Psoas muscle (tissue), 8 donors: ENCODE measurements around the gene FYN. TPM values are rescaled to one million over a fixed set of nuclear protein-coding genes. Genes with fewer than 3 reads are reported as not detected.

ENCODE experiments used
- ATAC-seq, 4 donors: fragments of 200-7000 bp; cut with Tn5 transposase; one replicate each; pipeline ENCODE4 v1.9.1; 2020; ENCODE audit warnings: moderate library complexity in 3 of 4, mild to moderate bottlenecking in 2 of 4
- DNase-seq, 2 donors: peaks; one replicate each; pipeline ENCODE4 v3.0.0-alpha.2; 2020
- H3K27ac ChIP-seq: fragments of 200-600 bp; one replicate; pipeline ENCODE4 v1.8.0; 2022
- H3K27me3 ChIP-seq, 3 donors: fragments of 200-600 bp in 1 of 3; one replicate each; pipeline versions ENCODE4 v1.6.1 to v1.8.0; 2013 to 2022; ENCODE audit warnings: low read length in 2 of 3, mild to moderate bottlenecking in 2 of 3, moderate library complexity in 1 of 3; ENCODE audit not compliant: insufficient read depth in 3 of 3
- H3K36me3 ChIP-seq, 2 donors: fragments of 200-600 bp in 1 of 2; one replicate each; pipeline versions ENCODE4 v1.6.1 to v1.8.0; 2013 to 2022; ENCODE audit warnings: low read depth in 1 of 2, mild to moderate bottlenecking in 1 of 2, moderate library complexity in 1 of 2; ENCODE audit not compliant: insufficient read depth in 1 of 2
- H3K4me1 ChIP-seq: fragments of 200-600 bp; one replicate; pipeline ENCODE4 v1.8.0; 2022
- H3K4me3 ChIP-seq: fragments of 200-600 bp; one replicate; pipeline ENCODE4 v1.8.0; 2022; ENCODE audit warnings: mild to moderate bottlenecking
- H3K9me3 ChIP-seq: fragments of 200-600 bp; one replicate; pipeline ENCODE4 v1.8.0; 2022
- CTCF ChIP-seq: fragments of 200-600 bp; IDR thresholded peaks from one replicate; pipeline ENCODE4 v1.8.0; 2022; ENCODE audit warnings: antibody characterized with exemption
- WGBS, 3 donors: extraction: QIAGEN DNeasy Blood & Tissue Kit; methylation state at CpG; one replicate each; pipeline versions ENCODE4 v1.1.6 to v1.1.7; 2013; 5-methylcytosine and 5-hydroxymethylcytosine counted together
- intact Hi-C, 2 donors: fragments of 100-400 bp; cut with DNase I; formaldehyde crosslinking; loops; one replicate each; pipeline versions ENCODE4 v1.11.0 to v1.14.2; 2022
- polyA plus RNA-seq, 3 donors: library from polyadenylated mRNA; stranded (reverse); fragments of 200-250 nt; gene quantifications; one replicate each; pipeline ENCODE4 v1.2.3, GENCODE V29; 2013
- total RNA-seq, 4 donors: library from RNA; stranded (reverse); fragmentation: NEBNext Ultra II Directional in 2 of 4; extraction: Animal tissue kit (Norgen Biotek cat#: 25700) in 2 of 4; gene quantifications; one replicate each; pipeline versions ENCODE4 v1.2.1 to v1.2.4, GENCODE V29; 2021 to 2023
- donor health status: healthy with polysubstance abuse.
- donor health status: DM: no; HTN: no; CAD: no; lungs with moderate emphysema.
- donor health status: Bipolar disorder and iron deficiency.
- donor health status: healthy.
- donor health status: DM: yes; HTN: yes; CAD: no.
- donor health status: DM: no; HTN: no; CAD: no.
- donor health status: DM: no; HTN: no; CAD: no.
- donor health status: DM: yes; HTN: yes; CAD: no.

Gene FYN
- total and polyA plus RNA-seq, 7 donors: 7.1 to 27.8 (median 12.3) TPM

DNA sequence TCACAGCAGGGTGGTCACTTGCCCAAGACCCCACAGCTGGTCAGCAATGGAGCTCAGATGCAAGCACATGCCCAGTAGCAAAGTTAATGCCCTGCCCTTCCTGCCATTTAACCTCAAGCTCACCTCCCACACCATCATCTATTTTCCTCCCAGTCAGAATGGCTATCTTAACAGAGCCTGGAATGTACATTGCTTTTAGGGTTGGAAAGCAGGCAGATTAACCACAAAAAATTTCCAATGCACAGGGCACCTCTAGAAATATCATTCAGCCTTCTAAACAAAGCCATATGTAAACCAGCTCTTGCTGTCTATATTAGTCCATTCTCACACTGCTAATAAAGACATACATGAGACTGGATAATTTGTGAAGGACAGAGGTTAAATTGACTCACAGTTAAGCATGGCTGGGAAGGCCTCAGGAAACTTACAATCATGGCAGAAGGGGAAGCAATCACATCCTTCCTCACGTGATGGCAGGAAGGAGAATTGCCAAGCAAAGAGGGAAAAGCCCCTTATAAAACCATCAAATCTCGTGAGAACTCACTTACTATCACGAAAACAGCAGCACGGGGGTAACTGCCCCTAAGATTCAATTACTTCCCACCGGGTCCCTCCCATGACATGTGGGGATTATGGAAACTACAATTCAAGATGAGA lies 106.9 kb downstream of the FYN start:
- intact Hi-C loops: no loop called here
- Histone ChIP-seq H3K4me3 (no peak overlapping the region), H3K9me3 (no peaks in the 10 kb centered on the region), H3K4me1 (no peaks in the 10 kb centered on the region), H3K27ac (no peak overlapping the region), H3K36me3 (no peaks in the 10 kb centered on the region), H3K27me3 (no peaks in the 10 kb centered on the region)
- ATAC-seq (no peak), DNase-seq (no peak)
- 74 to 84% (median 76%) methylated on average over 5 of the region's 5 CpGs for WGBS, 3 donors
- no peak for TF ChIP-seq CTCF

DNA sequence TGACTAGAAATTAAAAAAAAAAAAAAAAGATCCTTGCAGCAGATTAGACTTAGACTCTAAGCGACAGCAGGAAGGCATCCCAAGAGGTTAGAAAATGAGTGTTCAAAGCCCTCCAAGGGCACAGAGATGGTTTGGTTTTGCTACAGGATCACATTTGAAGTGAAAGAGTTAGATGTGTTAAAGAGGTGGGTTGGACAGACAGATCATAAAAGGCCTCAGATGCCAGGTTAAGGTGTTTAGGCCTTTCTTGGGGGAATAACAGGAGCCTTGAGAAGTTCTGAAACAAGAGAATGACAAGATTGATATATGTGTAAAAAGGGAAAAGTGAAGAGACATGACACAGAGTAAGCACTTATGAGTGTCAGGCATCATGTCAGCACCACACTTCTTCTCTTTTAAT lies 107.5 kb downstream of the FYN start:
- Histone ChIP-seq H3K36me3 (no peaks in the 10 kb centered on the region), H3K27me3 (no peaks in the 10 kb centered on the region), H3K27ac (no peak overlapping the region), H3K9me3 (no peaks in the 10 kb centered on the region), H3K4me3 (no peak overlapping the region), H3K4me1 (no peaks in the 10 kb centered on the region)
- DNase-seq: no peak
- 86 to 94% (median 94%) methylated on average over 1 of the region's 1 CpG for WGBS, 3 donors
- ATAC-seq: no peak
- TF ChIP-seq CTCF: no peak
- intact Hi-C loops: no loop called here

DNA sequence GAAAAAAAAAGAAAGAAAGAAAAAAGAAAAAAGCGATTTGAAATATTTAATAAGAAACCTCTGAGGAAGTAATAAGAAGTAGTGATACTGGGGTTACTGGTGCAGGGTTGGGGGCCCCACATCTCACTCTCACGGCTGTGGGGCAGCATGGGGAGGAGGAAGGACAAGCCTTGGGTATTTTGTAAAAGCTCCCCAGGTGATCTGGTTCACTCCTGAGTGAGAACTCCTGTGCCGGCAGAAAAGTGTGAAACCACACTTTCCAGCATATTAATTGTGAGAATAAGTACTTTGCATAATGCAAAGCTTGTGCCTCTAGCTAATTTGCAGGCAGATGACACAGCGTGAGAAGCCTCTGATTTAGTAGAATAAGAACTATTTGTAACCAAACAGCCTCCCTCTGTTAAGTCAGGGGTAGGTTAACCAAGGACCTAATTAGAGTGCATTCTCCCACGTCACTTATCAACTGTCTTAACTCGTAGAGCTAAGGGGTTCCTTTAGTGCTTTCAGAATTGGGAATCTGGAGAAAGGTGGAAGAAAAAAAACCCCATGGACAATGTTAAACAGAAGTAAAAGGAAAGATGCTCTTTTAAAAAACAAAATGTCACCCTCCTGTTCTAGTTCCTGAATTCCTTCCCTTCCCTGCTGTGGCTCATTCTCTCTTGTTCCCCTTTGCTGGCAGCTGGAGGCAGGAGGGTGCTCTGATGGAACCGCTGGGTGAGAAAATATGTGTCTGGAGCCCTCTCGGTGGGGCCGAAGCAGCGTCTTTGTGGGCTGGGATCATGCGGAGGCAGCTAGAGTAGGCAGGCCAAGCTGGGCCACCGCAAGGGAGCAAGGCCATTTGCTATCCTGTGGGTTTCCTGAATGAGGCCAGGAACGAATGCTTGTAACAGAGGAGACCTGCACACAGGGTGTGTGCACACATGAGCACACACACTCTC lies 108.7 kb downstream of the FYN start:
- Histone ChIP-seq H3K36me3 (no peaks in the 10 kb centered on the region), H3K9me3 (no peaks in the 10 kb centered on the region), H3K4me3 (no peak overlapping the region), H3K27ac (no peak overlapping the region), H3K4me1 (no peaks in the 10 kb centered on the region), H3K27me3 (no peaks in the 10 kb centered on the region)
- 77 to 84% (median 83%) methylated on average over 13 of the region's 13 CpGs for WGBS, 3 donors
- ATAC-seq (no peak), DNase-seq (no peak)
- intact Hi-C loops: no loop called here
- TF ChIP-seq CTCF: no peak

- WGBS, 3 donors: 75 to 79% (median 76%) methylated on average over 2 of the region's 2 CpGs
- Histone ChIP-seq H3K36me3 (no peaks in the 10 kb centered on the region), H3K27me3 (peaks cover 0 to 2% (median 0%) of the 10 kb centered on the region in 3 donors), H3K4me1 (no peaks in the 10 kb centered on the region), H3K4me3 (no peak overlapping the region), H3K27ac (no peak overlapping the region), H3K9me3 (no peaks in the 10 kb centered on the region)
- intact Hi-C loops: no loop called here
- TF ChIP-seq CTCF: no peak
- DNase-seq (no peak), ATAC-seq (no peak)
These were observed 109.9 kb downstream of the FYN start for GRCh38 chr6:111763381-111763780.
